Right lobe of liver (tissue), 4 donors: ENCODE results near the gene MACROD2.

ENCODE experiments used
- POLR2A ChIP-seq: fragments of 450-650 bp; IDR thresholded peaks from one replicate; pipeline ENCODE4 v1.6.1; 2017; ENCODE audit warnings: antibody characterized with exemption, mild to moderate bottlenecking
- TF ChIP-seq, protein P1 (sequence below), 4 donors: fragments of 200-600 bp in 3 of 4; fragments of 450-650 bp in 1 of 4; IDR thresholded peaks; one replicate each; pipeline versions ENCODE4 v1.5.1 to v1.8.0; 2016 to 2022; ENCODE audit warnings: antibody characterized with exemption in 4 of 4, mild to moderate bottlenecking in 2 of 4
- donor health status: DM: no; HTN: no; CAD: no.
- donor health status: DM: no; HTN: no; CAD: no.
- donor health status: DM: no; HTN: yes; CAD: no.

- TF ChIP-seq, protein P1, sequence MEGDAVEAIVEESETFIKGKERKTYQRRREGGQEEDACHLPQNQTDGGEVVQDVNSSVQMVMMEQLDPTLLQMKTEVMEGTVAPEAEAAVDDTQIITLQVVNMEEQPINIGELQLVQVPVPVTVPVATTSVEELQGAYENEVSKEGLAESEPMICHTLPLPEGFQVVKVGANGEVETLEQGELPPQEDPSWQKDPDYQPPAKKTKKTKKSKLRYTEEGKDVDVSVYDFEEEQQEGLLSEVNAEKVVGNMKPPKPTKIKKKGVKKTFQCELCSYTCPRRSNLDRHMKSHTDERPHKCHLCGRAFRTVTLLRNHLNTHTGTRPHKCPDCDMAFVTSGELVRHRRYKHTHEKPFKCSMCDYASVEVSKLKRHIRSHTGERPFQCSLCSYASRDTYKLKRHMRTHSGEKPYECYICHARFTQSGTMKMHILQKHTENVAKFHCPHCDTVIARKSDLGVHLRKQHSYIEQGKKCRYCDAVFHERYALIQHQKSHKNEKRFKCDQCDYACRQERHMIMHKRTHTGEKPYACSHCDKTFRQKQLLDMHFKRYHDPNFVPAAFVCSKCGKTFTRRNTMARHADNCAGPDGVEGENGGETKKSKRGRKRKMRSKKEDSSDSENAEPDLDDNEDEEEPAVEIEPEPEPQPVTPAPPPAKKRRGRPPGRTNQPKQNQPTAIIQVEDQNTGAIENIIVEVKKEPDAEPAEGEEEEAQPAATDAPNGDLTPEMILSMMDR (IDR thresholded peaks at IDR 0.05) = no peak
- no peak for TF ChIP-seq POLR2A
Observed at GRCh38 chr20:15205719-15206118, 1210.4 kb downstream of the MACROD2 start.
